IMR-90 (cell line): Measurements from ENCODE around the gene PPP6R1. TPM values are rescaled to one million over a fixed set of nuclear protein-coding genes. Genes with fewer than 3 reads are reported as not detected.

Source experiments
- ATAC-seq: fragments of 200-7000 bp; cut with Tn5 transposase; 2 replicates; pipeline ENCODE4 v1.9.1; 2020; ENCODE audit warnings: low read depth, mild to moderate bottlenecking, moderate library complexity
- BruUV-seq: library from RNA; stranded (reverse); fragments of 400-500 nt; replicated peaks from 2 replicates; lab custom pipeline; 2021; lab: Mats Ljungman, UMichigan
- CTCF ChIA-PET: fragments of 300-600 bp; formaldehyde crosslinking; extraction: SDS; loops from one replicate; lab custom pipeline; 2021; ENCODE audit warnings: antibody characterized with exemption; lab: Yijun Ruan, JAX
- POLR2A ChIA-PET: fragments of 300-600 bp; sonication (Branson Sonifier 250); formaldehyde crosslinking; loops from one replicate; lab custom pipeline; 2022; ENCODE audit warnings: antibody characterized with exemption; ENCODE audit not compliant: unreplicated experiment; lab: Charles Lee
- DNase-seq: peaks from one replicate; pipeline ENCODE4 v3.0.0; 2013
- H2AFZ ChIP-seq: replicated peaks from 2 replicates; pipeline ENCODE3; 2013; ENCODE audit warnings: low read length, mild to moderate bottlenecking; ENCODE audit not compliant: poor library complexity
- H2AK5ac ChIP-seq: 2 replicates; pipeline ENCODE4 v1.6.1; 2013; ENCODE audit warnings: low read depth, low read length, inconsistent platforms
- H2AK9ac ChIP-seq: replicated peaks from 2 replicates; pipeline ENCODE3; 2013; ENCODE audit warnings: mild to moderate bottlenecking, low read depth, low read length, moderate library complexity; ENCODE audit not compliant: poor library complexity
- H2BK120ac ChIP-seq: 2 replicates; pipeline ENCODE4 v1.6.1; 2013; ENCODE audit warnings: low read depth, low read length, inconsistent platforms
- H2BK15ac ChIP-seq: 3 replicates; pipeline ENCODE4 v1.6.1; 2013; ENCODE audit warnings: low read depth, low read length, inconsistent platforms
- H2BK20ac ChIP-seq: 2 replicates; pipeline ENCODE4 v1.6.1; 2013; ENCODE audit warnings: low read depth, mild to moderate bottlenecking, inconsistent platforms, low read length, moderate library complexity
- H2BK5ac ChIP-seq: 2 replicates; pipeline ENCODE4 v1.6.1; 2013; ENCODE audit warnings: mild to moderate bottlenecking, low read depth, low read length, inconsistent platforms; ENCODE audit not compliant: poor library complexity, severe bottlenecking
- H3K14ac ChIP-seq: replicated peaks from 2 replicates; pipeline ENCODE4 v1.6.1; 2013; ENCODE audit warnings: low read depth, low read length, inconsistent platforms
- H3K18ac ChIP-seq: 2 replicates; pipeline ENCODE4 v1.6.1; 2013; ENCODE audit warnings: low read depth, low read length, control low read depth
- H3K23ac ChIP-seq: 2 replicates; pipeline ENCODE4 v1.6.1; 2013; ENCODE audit warnings: low read depth, low read length, inconsistent platforms
- H3K27ac ChIP-seq: 2 replicates; pipeline ENCODE4 v1.5.1; 2013; ENCODE audit warnings: mild to moderate bottlenecking, control low read depth, low read length; ENCODE audit not compliant: insufficient read depth
- H3K27me3 ChIP-seq: 2 replicates; pipeline ENCODE4 v1.6.1; 2013; ENCODE audit warnings: low read length; ENCODE audit not compliant: control insufficient read depth, insufficient read depth
- H3K36me3 ChIP-seq: 2 replicates; pipeline ENCODE4 v1.6.1; 2013; ENCODE audit warnings: low read length, mixed read lengths; ENCODE audit not compliant: control insufficient read depth, insufficient read depth
- H3K4ac ChIP-seq: 2 replicates; pipeline ENCODE4 v1.6.1; 2013; ENCODE audit warnings: low read depth, low read length, inconsistent platforms
- H3K4me1 ChIP-seq: 2 replicates; pipeline ENCODE4 v1.6.1; 2013; ENCODE audit warnings: low read length, mixed read lengths; ENCODE audit not compliant: control insufficient read depth, insufficient read depth
- H3K4me2 ChIP-seq: 2 replicates; pipeline ENCODE4 v1.6.1; 2013; ENCODE audit warnings: low read depth, mild to moderate bottlenecking, control low read depth, low read length, moderate library complexity
- H3K4me3 ChIP-seq: 2 replicates; pipeline ENCODE4 v1.5.1; 2013; ENCODE audit warnings: low read depth, mild to moderate bottlenecking, control low read depth, low read length, moderate library complexity; ENCODE audit not compliant: insufficient read depth
- H3K56ac ChIP-seq: 2 replicates; pipeline ENCODE4 v1.6.1; 2013; ENCODE audit warnings: low read length, inconsistent platforms; ENCODE audit not compliant: insufficient read depth; ENCODE audit errors: extremely low read depth
- H3K79me1 ChIP-seq, 2 experiments: 2 replicates each; pipeline ENCODE4 v1.6.1; 2013; ENCODE audit warnings: low read length in 2 of 2, inconsistent platforms in 1 of 2, low read depth in 1 of 2
- H3K9ac ChIP-seq: 2 replicates; pipeline ENCODE4 v1.6.1; 2013; ENCODE audit warnings: low read depth, low read length, control low read depth
- H3K9me1 ChIP-seq: 2 replicates; pipeline ENCODE4 v1.6.1; 2013; ENCODE audit warnings: low read length, inconsistent platforms; ENCODE audit not compliant: insufficient read depth
- H3K9me3 ChIP-seq: 2 replicates; pipeline ENCODE4 v1.6.1; 2013; ENCODE audit warnings: low read length; ENCODE audit not compliant: control insufficient read depth, insufficient read depth
- H4K20me1 ChIP-seq: 2 replicates; pipeline ENCODE4 v1.6.1; 2013; ENCODE audit warnings: low read length, inconsistent platforms; ENCODE audit not compliant: insufficient read depth
- H4K5ac ChIP-seq: 2 replicates; pipeline ENCODE4 v1.6.1; 2013; ENCODE audit warnings: mild to moderate bottlenecking, low read depth, low read length, control low read depth
- H4K8ac ChIP-seq, 2 experiments: 2 replicates each; pipeline ENCODE4 v1.6.1; 2013; ENCODE audit warnings: low read depth in 2 of 2, low read length in 2 of 2, control low read depth in 1 of 2, inconsistent platforms in 1 of 2
- H4K91ac ChIP-seq: 2 replicates; pipeline ENCODE4 v1.6.1; 2013; ENCODE audit warnings: low read depth, low read length, inconsistent platforms; ENCODE audit not compliant: insufficient read depth
- CEBPB ChIP-seq: IDR thresholded peaks from 2 replicates; pipeline ENCODE4 v1.6.1; 2012; ENCODE audit warnings: low read depth, low read length, improper control_type of control experiment
- FOS ChIP-seq: fragments of 150-350 bp; IDR thresholded peaks from 2 replicates; pipeline ENCODE4 v1.6.1; 2016; ENCODE audit warnings: low read depth, low read length
- MAFK ChIP-seq: IDR thresholded peaks from 2 replicates; pipeline ENCODE4 v1.6.1; 2012; ENCODE audit warnings: low read depth, low read length, improper control_type of control experiment
- NFE2L2 ChIP-seq: fragments of 150-350 bp; IDR thresholded peaks from 2 replicates; pipeline ENCODE4 v1.6.1; 2016; ENCODE audit warnings: low read depth, mild to moderate bottlenecking, low read length
- POLR2A ChIP-seq: IDR thresholded peaks from 2 replicates; pipeline ENCODE4 v1.6.1; 2012; ENCODE audit warnings: mild to moderate bottlenecking, low read depth, low read length
- RAD21 ChIP-seq: IDR thresholded peaks from 2 replicates; pipeline ENCODE4 v1.6.1; 2012; ENCODE audit warnings: low read length, improper control_type of control experiment
- WGBS, 2 experiments: methylation state at CpG; one replicate each; pipeline versions ENCODE4 v1.1.5 to v1.1.7; 2013; ENCODE audit warnings: missing lambda C conversion rate in 2 of 2; ENCODE audit not compliant: insufficient read length in 1 of 2; ENCODE audit errors: extremely low coverage in 2 of 2; 5-methylcytosine and 5-hydroxymethylcytosine counted together
- dilution Hi-C: fragments of 300-500 bp; cut with HindIII; formaldehyde crosslinking; loops from one replicate; pipeline ENCODE4 v1.14.3; 2018; ENCODE audit warnings: low sequenced_read_pairs; ENCODE audit not compliant: unreplicated experiment
- in situ Hi-C: fragments of 300-500 bp; cut with MboI; formaldehyde crosslinking; loops from 3 replicates; pipeline ENCODE4 v1.14.3; 2019; ENCODE audit warnings: low sequenced_read_pairs, inconsistent platforms, mixed read lengths
- intact Hi-C: fragments of 100-400 bp; cut with micrococcal nuclease; formaldehyde crosslinking; loops from 2 replicates; pipeline ENCODE4 v1.10.0; 2022
- polyA plus RNA-seq, 3 experiments: library from polyadenylated mRNA; depleted of rRNA; stranded (reverse); fragments of >200 nt; gene quantifications; 2 replicates each; pipeline ENCODE4 v1.2.3, GENCODE V29; 2012; ENCODE audit warnings: low replicate concordance in 1 of 3
- total RNA-seq: library from RNA; depleted of rRNA; stranded (reverse); fragments of >200 nt; gene quantifications from 2 replicates; pipeline ENCODE4 v1.2.3, GENCODE V29; 2012

PPP6R1 gene
- total and polyA plus RNA-seq, 2 of the 4 experiments (the other 2 are of a cell fraction) = 19.9 to 50.2 TPM

DNA sequence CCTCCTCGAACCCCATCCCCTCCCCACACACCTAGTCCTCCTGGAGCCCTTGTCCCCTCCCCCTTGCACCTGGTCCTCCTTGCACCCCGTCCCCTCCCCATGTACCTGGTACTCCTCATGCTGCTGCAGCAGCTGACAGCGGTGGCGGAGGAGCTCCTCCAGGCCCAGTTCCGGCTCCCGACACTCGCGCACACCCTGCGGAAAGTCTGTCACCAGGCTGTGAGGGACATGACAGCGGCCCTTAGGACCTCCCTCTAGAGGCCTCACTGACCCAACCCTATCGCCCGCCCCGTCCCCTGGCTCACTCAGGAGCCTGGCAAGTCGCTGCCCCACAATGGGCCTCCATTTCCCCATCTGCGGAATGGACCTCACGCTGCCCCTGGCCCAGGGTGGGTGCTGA is 6.4 kb upstream of the PPP6R1 start:
- dilution Hi-C loops (no loop called here), in situ Hi-C loops (no loop called here), intact Hi-C loops (no loop called here)
- Histone ChIP-seq H2BK15ac (no peak overlapping the region), H2AK5ac (no peak overlapping the region), H4K91ac (no peak overlapping the region), H3K4me3 (no peak overlapping the region), H3K56ac (no peak overlapping the region; the same call in 1 of the 2 replicates), H3K27ac (no peak overlapping the region), H2AK9ac (no peak overlapping the region), H2AFZ (no peak overlapping the region), H3K9me1 (peaks cover 4% of the 10 kb centered on the region; the same call in 1 of the 2 replicates), H3K14ac (no peak overlapping the region), H3K36me3 (peaks cover 5% of the 10 kb centered on the region), H4K8ac (no peak overlapping the region), H4K5ac (no peak overlapping the region), H3K27me3 (no peaks in the 10 kb centered on the region), H3K4me2 (no peak overlapping the region), H3K4ac (no peak overlapping the region), H3K23ac (no peak overlapping the region), H4K20me1 (peaks cover under 1% of the 10 kb centered on the region; the same call in 1 of the 2 replicates), H3K4me1 (no peaks in the 10 kb centered on the region), H3K79me1 (peaks cover 0 to 22% of the 10 kb centered on the region in 2 experiments; a peak in 3 of 4 replicates), H2BK20ac (no peak overlapping the region), H3K9me3 (no peaks in the 10 kb centered on the region), H2BK5ac (no peak overlapping the region), H3K9ac (no peak overlapping the region), H3K18ac (no peak overlapping the region), H2BK120ac (no peak overlapping the region)
- TF ChIP-seq POLR2A (no peak), CEBPB (no peak), FOS (no peak), NFE2L2 (no peak), RAD21 (no peak), MAFK (no peak)
- ChIA-PET POLR2A (interaction anchor here (0.6 kb wide), 1 partner anchor 142 kb away, joined by 9 read pairs; the partner anchor contains the start of gene UBE2S), CTCF (no interaction called here)
- WGBS, 2 experiments = 100% methylated on average over 10 of the region's 16 CpGs; no CpG with 5 or more reads in 1 of the 2 experiments
- DNase-seq (no peak), ATAC-seq (no peak)
- no TSS peak for BruUV-seq
